Uterus (tissue), 2 donors: Measurements from ENCODE around the gene PHACTR2.

ENCODE experiments used
- CTCF ChIP-seq, 4 experiments: fragments of 200-600 bp in 2 of 4; fragments of 450-650 bp in 2 of 4; sonication (generic) in 2 of 4; IDR thresholded peaks; one replicate each; pipeline ENCODE4 v1.5.1; 2016 to 2019; ENCODE audit warnings: antibody characterized with exemption in 4 of 4, mild to moderate bottlenecking in 2 of 4, moderate library complexity in 1 of 4
- POLR2A ChIP-seq, 2 donors: fragments of 450-650 bp; IDR thresholded peaks; one replicate each; pipeline ENCODE4 v1.6.1; 2016; ENCODE audit warnings: antibody characterized with exemption in 2 of 2, mild to moderate bottlenecking in 1 of 2, moderate library complexity in 1 of 2

GRCh38 chr6:143695969-143696663 lies 18.4 kb downstream of the PHACTR2 start:
- TF ChIP-seq CTCF (IDR thresholded peaks at IDR 0.05) (no peak), POLR2A (IDR thresholded peaks at IDR 0.05) (no peak)
